ENCODE data around the gene ABCC4.
"Not testable (repeated sequence)": the region's sequence is repeated elsewhere in the genome, so short reads cannot be mapped to it uniquely, and the experiment has no call there.

ABCC4 gene

DNA sequence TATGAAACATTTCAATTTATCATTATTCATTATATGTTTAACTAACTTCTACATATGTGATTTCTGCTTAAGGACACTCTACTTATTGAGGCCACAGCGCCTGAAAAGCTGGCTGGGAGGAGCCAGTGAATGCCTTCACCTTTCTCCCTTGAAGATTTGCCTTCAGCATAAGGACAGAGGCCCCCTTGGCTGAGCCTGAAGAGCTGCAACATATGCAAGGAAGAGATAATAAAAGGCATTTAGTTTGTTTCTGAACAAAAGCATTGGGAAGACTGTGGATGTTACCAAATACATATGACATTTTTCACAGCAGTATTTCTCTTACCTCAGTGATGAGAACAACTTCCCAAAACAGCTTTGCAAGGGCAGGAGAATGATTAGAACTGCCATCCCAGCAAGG is 92.1 kb downstream of the ABCC4 start:
- no peak for DNase-seq
- H3K36me3 ChIP-seq: no peaks in the 10 kb centered on the region; the same call in none of the 2 replicates
- H3K4me3 ChIP-seq (ENCODE audit: low read depth, low read length): no peak overlapping the region
- TF ChIP-seq, protein P1, sequence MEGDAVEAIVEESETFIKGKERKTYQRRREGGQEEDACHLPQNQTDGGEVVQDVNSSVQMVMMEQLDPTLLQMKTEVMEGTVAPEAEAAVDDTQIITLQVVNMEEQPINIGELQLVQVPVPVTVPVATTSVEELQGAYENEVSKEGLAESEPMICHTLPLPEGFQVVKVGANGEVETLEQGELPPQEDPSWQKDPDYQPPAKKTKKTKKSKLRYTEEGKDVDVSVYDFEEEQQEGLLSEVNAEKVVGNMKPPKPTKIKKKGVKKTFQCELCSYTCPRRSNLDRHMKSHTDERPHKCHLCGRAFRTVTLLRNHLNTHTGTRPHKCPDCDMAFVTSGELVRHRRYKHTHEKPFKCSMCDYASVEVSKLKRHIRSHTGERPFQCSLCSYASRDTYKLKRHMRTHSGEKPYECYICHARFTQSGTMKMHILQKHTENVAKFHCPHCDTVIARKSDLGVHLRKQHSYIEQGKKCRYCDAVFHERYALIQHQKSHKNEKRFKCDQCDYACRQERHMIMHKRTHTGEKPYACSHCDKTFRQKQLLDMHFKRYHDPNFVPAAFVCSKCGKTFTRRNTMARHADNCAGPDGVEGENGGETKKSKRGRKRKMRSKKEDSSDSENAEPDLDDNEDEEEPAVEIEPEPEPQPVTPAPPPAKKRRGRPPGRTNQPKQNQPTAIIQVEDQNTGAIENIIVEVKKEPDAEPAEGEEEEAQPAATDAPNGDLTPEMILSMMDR (IDR thresholded peaks at IDR 0.05; ENCODE audit: low read depth, low read length): no peak
- H3K4me1 ChIP-seq: no peaks in the 10 kb centered on the region
- H3K27me3 ChIP-seq: no peaks in the 10 kb centered on the region
- H3K9me3 ChIP-seq: no peaks in the 10 kb centered on the region

DNA sequence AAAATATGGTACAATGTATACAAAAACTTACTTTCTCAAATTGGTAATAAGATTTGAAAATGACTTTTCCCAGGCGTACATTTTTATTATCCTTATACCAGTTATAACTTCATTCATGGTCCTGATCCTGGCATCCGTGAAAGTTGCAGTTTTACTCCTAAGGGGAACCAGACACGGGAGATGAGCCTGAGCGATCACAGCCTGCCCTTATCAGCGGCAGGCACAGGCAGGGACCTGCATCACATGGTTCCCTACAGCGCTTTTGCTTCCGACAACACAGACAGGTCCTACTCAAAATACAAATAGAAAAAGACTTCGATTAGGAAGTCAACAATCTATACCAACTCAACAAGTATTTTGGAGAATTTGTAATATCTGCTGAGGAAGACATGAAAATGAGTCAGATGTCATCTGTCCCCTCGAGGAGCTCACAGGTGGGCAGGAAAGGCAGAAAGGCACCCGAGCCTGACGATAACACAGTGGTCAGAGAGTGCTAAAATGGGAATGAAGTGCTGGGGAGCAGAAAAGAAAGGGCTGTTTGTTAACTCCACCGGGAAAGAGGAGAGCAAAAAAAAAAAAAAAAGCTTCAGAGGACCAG is 93.4 kb downstream of the ABCC4 start:
- Histone ChIP-seq H3K27me3 (no peaks in the 10 kb centered on the region), H3K4me1 (no peaks in the 10 kb centered on the region), H3K9me3 (no peaks in the 10 kb centered on the region), H3K4me3 (ENCODE audit: low read depth, low read length) (peak overlapping the region; percentile 65), H3K36me3 (no peaks in the 10 kb centered on the region; the same call in none of the 2 replicates)
- TF ChIP-seq, protein P1 (IDR thresholded peaks at IDR 0.05; ENCODE audit: low read depth, low read length): no peak
- peak; percentile 81 for DNase-seq

DNA sequence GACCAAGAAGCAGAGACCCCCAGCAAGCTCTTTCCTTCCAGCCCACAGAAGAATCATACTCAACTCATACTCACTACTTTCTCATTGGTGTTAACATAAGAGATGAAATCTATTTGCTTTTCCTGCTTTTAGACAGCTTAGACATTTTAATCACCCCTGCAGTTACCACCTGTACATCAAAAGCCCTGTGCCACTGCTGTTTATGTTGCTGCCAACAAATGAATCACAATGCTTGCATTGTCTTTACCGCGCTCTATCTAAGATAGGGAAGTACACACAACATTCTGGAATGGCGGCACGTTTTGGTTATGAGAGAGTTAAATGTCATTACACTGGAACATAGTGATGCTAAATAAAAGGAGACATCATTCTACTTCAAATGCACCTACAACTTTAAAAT is 95.1 kb downstream of the ABCC4 start:
- Histone ChIP-seq H3K27me3 (no peaks in the 10 kb centered on the region), H3K4me3 (ENCODE audit: low read depth, low read length) (no peak overlapping the region), H3K4me1 (no peaks in the 10 kb centered on the region), H3K9me3 (no peaks in the 10 kb centered on the region), H3K36me3 (no peaks in the 10 kb centered on the region; the same call in none of the 2 replicates)
- DNase-seq: no peak
- TF ChIP-seq, protein P1 (IDR thresholded peaks at IDR 0.05; ENCODE audit: low read depth, low read length): no peak

DNA sequence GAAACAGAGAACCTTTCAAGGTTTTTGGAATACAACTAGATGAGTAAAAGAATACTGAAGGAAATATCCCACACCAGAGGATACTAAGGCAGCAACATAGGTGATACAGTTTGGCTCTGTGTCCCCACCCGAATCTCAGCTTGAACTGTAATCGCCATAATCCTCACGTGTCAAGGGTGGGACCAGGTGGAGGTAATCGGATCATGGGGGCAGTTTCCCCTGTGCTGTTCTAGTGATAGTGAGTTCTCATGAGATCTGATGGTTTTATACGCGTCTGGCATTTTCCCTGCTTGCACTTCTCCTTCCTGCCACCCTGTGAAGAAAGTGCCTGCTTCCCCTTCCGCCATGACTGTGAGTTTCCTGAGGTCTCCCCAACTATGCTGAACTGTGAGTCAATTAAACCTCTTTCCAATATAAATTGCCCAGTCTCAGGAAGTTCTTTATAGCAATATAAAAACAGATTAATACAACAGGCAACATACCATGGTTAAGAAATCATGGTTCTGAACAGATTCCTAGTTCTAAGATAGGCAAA is 97.0 kb downstream of the ABCC4 start:
- DNase-seq: no peak
- TF ChIP-seq, protein P1 (IDR thresholded peaks at IDR 0.05; ENCODE audit: low read depth, low read length): no peak
- Histone ChIP-seq H3K4me3 (ENCODE audit: low read depth, low read length) (no peak overlapping the region), H3K36me3 (no peaks in the 10 kb centered on the region; the same call in none of the 2 replicates), H3K27me3 (no peaks in the 10 kb centered on the region), H3K4me1 (no peaks in the 10 kb centered on the region), H3K9me3 (no peaks in the 10 kb centered on the region)

DNA sequence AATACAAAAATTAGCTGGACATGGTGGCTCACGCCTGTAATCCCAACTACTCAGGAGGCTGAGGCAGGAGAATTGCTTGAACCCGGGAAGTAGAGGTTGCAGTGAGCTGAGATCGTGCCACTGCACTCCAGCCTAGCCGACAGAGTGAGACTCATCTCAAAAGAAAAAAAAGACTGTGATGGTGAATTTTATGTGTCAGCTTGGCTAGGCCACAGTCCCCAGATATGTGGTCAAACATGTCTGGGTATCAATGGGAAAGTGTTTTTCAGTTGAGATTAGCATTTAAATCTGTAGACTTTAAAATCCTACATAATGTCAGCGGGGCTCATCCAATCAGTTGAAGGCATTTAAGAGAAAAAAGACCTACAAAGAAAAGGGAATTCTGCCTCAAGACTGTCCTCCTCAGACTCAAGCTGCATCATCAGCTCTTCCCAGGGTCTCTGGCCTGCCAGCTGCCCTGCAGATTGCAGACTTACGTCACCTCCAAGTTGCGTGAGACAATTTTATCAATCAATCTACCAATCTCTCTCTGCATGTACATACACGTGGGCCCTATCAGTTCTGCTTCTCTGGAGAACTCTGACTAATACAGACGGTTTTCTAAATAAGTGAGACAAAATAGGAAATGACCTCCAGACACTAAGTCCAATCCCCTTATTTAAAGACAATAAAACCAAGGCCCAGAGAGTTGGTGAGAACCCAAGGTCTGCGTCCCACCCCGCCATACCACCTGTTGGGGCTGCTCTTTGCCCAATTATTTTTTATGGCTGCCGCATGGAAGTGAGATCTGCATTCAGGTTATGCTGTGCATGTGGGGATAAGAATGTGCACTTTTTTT is 99.2 kb downstream of the ABCC4 start:
- TF ChIP-seq, protein P1 (IDR thresholded peaks at IDR 0.05; ENCODE audit: low read depth, low read length): no peak
- peak; percentile 56 for DNase-seq
- H3K9me3 ChIP-seq: no peaks in the 10 kb centered on the region
- no peak overlapping the region for H3K4me3 ChIP-seq (ENCODE audit: low read depth, low read length)
- no peaks in the 10 kb centered on the region; the same call in none of the 2 replicates for H3K36me3 ChIP-seq
- H3K27me3 ChIP-seq: no peaks in the 10 kb centered on the region
- H3K4me1 ChIP-seq: no peaks in the 10 kb centered on the region

DNA sequence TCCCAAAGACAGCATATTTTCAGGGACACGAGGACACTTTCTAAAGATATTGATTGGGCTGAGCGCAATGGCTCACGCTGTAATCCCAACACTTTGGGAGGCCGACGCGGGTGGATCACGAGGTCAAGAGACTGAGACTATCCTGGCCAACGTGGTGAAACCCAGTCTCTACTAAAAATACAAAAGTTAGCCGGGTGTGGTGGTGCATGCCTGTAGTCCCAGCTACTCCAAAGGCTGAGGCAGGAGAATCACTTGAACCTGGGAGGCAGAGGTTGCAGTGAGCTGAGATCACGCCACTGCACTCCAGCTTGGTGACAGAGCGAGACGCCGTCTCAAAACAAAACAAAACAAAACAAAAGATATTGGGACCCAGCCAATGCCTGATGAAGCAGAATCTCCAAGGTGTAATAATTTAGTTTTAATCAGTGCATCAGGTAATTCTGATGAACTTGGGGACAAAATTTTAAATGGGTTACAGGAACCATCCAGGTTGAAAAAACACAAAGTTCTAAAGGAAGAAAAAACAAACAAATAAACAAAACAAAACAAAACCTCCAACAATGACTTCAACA is 100.8 kb downstream of the ABCC4 start:
- H3K36me3 ChIP-seq; H3K4me3 ChIP-seq (ENCODE audit: low read depth, low read length); H3K27me3 ChIP-seq; DNase-seq; H3K4me1 ChIP-seq; H3K9me3 ChIP-seq: not testable (repeated sequence)

Measured in BE2C (cell line).